Activated CD4-positive, alpha-beta T cell treated with anti-CD3 and anti-CD28 coated beads, Interleukin-2, Interleukin-6, amounts not matched to agents 100 ng/mL and 50 ng/mL, durations not matched to agents 16 hours and 8 hours (primary cell): ENCODE results near the gene SART1.

ENCODE experiments used
- DNase-seq: peaks from one replicate; pipeline ENCODE4 v3.0.0-alpha.2; 2020

Gene SART1, protein sequence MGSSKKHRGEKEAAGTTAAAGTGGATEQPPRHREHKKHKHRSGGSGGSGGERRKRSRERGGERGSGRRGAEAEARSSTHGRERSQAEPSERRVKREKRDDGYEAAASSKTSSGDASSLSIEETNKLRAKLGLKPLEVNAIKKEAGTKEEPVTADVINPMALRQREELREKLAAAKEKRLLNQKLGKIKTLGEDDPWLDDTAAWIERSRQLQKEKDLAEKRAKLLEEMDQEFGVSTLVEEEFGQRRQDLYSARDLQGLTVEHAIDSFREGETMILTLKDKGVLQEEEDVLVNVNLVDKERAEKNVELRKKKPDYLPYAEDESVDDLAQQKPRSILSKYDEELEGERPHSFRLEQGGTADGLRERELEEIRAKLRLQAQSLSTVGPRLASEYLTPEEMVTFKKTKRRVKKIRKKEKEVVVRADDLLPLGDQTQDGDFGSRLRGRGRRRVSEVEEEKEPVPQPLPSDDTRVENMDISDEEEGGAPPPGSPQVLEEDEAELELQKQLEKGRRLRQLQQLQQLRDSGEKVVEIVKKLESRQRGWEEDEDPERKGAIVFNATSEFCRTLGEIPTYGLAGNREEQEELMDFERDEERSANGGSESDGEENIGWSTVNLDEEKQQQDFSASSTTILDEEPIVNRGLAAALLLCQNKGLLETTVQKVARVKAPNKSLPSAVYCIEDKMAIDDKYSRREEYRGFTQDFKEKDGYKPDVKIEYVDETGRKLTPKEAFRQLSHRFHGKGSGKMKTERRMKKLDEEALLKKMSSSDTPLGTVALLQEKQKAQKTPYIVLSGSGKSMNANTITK

DNA sequence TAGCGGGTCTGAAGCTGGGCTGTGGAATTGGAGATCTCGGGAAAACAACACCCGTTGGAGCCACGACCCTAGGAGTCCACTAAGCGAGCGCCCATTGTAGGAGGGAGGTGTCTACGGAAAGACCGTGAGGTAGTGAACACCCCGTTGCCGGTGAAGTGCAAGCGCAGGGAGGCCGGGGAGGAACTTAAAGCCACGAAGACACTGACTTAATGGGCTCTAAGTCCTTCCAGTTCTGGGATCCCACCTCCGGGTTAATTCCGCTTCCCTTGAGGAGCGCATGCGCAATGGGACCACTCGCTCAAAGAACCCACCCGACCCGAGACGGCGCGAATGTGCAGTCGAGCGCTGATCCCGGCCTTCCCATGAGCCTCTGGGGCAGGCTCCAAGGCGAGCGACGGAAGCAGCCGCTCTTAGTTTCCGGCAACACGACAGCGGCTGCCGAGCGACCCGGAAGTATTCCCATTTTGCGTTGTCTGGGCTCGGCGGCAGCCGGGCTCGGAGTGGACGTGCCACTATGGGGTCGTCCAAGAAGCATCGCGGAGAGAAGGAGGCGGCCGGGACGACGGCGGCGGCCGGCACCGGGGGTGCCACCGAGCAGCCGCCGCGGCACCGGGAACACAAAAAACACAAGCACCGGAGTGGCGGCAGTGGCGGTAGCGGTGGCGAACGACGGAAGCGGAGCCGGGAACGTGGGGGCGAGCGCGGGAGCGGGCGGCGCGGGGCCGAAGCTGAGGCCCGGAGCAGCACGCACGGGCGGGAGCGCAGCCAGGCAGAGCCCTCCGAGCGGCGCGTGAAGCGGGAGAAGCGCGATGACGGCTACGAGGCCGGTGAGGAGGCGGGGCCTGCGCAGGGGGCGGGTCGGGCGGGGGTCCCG lies at the start of gene SART1:
TSS of gene SART1 (plus strand) at position 468 of the 874 bp plus-strand sequence. CDS start at position 515, 47 bp downstream.
- DNase-seq = peak; percentile 98

DNA sequence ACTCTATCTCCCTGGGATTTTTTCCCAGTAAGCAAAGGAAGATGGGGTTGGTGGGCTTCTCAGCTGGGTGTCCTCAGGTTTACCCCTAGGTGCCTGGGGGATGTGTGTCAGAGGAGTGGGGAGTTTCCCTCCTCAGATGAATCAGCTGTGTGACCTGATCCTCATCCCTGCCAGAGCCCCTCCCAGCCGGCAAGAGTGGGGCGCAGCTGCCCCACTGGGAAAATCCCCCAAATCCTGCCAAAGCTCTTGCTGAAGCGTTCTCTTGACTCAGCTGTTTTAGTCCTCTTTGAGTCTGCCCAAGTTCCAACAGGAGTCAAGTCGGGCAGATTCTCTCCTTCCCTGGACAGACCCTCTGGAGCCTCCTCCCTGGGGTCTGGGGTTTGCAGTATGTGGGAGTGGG lies 48.7 kb upstream of the SART1 start:
- no peak for DNase-seq

DNA sequence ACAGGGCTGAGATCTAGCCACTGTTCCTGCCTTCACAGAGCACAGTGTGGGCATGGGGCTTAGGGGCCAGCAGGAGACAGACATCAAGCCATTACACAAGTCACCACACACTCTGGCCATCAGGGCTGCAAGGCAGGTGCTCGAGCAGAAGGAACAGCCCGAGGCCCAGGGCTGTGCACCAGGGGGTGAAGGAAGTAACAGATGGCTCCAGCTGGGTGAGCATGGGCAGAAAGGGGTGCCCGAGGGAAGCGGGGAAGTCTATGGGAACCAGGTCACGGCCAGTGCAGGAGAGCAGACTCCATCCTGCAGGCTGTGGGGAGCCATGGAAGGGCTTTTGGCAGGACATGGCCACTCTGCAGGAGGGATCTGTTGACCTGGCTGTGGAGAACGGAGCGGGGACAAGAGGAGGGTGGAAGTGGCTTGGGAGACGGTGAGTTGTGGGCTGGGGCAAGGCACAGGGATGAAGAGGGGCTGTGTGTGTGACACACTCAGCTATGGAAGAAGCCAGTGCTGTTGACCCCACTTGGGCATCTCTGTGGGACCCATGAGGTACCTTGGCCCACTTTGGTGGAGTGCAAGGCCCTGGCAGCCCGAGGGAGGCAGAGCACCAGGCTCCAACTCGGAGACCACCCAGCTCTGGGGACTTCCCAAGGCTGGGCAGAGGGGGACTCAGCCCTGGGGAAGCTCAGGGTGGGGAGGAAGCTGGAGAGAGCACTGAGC lies 46.3 kb upstream of the SART1 start:
- no peak for DNase-seq

DNA sequence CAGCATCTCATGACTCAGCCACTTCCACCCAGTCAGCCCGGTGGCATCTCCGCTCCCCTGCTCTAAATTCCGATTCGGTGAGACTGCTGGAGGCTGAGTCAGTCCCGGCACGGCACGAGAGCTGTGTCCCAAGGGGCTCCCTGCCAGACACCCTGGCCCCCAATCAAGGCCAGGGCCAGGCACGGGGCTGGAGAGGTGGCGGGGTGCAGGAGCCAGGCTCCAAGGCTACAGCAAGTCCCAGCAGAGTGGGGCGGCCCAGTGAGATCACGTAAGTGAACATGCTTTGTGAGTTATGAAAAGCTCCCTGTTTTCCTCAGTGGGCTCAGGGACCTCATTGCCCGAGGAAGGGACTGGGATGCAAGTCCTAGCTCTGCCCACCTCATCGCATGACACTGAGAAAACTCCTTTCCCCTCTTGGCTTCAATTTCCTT lies 45.7 kb upstream of the SART1 start:
- no peak for DNase-seq

DNA sequence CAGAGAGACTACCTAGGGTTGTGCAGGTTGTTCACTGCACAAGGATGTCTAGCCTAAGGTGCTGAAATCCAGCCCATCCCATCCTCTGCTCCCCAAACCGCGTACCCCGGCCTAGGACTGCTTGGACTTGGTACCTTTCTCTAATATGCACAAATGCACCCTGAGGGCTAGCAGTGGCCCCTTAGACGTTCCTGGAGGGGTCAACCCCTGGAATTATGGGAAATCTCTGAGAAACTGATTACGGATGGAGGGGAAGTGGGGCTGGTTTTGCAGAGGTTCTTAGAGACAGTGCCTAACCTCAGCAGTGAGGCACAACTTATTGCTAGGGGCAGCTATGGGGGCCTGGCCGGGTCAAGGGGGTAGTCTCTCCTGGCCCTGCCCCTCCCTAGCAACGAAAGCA lies 45.1 kb upstream of the SART1 start:
- no peak for DNase-seq

DNA sequence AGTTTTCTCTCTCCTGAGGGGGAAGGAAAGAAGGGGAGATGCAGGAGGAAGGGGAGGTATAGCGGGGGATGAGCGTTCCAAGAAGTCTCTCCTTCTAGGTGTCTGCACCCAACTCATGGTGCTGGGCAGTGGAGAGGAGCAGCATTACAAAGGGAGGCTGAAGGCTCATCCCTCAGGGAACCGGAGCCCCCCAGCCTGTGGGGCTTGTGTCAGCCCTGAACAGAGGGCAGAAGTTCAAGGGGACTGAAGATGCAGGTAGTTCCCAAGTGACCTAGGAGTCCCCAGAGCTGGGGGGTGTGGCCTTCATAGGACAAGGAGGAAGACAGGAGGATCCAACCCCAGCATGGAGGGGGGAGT lies 44.5 kb upstream of the SART1 start:
- no peak for DNase-seq

DNA sequence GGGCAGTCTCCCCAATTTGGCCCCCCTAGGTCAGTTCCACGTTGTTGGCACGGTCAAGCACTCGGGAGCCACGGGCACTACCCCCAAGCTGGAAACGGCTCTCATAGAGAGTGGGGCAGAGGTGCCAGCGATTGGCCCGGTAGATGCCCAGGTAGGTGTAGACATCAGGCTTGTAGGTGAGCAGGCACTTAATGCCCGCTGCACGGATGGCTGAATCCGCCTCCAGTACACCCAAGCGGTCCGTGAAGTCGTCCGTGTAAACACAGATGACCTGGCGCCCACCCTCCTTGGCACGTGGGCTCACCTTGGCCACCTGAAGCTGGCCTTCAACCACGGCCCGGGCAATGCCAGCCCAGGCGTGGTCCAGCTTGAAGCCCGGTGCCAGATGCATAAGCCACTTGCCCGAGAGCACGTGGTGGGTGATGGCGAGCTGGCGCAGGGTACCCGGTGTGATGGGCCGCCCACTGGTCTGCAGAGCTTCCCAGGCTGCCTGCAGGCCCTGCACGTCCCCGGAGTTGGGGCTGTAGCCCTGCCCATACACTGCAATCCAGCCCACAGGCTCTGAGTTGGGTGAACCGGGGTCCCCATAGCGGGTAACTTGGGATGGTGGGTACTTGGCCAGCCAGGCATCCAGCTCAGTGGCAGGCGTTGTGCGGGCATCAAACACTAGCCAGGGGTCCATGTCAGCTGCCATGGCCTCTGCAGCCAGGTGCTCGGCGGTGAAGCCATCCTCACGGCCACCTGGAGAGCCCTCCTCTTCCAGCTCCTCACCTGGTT lies 43.9 kb upstream of the SART1 start:
- DNase-seq = no peak

DNA sequence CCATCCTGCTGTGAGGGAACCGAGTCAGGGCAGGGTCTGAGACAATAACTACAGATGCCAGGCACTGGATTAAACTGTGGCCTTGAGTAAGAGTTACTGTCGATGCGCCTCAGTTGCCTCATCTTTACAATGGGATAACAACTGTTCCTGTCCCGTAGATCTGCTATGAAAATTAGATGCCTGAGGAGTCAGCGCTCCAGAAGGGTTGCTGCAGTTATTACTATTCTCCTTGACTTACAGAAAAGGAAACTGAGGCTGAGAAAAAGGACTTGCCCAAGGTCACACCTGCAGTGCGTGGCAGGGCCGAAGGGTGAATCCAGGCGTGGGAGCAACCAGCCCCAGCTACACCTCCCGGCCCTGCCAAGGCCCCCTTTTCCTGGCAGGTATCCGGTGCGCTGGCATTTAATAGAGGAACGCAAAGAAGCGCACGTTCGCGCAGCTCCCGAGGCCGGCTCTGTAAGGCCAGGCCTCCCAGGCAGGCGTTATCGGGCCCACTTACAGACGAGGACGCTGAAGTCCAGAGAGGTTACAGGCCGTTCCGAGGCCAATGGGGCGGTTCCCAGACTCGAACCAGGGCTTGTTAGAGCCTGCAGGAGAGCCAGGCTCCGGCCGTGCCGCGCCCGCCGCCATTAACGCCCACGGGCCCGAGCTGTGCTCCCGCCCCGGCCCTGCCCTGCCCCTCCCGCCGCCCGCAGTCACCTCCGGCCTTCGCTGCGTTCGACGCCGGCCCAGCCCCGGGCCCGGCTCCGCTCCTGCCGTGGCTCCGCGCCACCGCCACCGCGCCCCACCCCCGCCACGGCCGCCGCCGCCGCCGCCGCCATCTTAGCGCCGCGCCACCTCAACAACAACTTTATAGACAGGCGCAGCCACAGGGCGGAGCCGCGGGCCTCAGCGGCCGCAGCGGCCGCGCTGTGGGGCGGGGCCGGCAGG lies 43.1 kb upstream of the SART1 start, which contains the start of gene C11orf68:
TSS of gene C11orf68 (minus strand) at position 852 of the 930 bp plus-strand sequence. CDS start at position 821, 31 bp downstream.
- no peak for DNase-seq

DNA sequence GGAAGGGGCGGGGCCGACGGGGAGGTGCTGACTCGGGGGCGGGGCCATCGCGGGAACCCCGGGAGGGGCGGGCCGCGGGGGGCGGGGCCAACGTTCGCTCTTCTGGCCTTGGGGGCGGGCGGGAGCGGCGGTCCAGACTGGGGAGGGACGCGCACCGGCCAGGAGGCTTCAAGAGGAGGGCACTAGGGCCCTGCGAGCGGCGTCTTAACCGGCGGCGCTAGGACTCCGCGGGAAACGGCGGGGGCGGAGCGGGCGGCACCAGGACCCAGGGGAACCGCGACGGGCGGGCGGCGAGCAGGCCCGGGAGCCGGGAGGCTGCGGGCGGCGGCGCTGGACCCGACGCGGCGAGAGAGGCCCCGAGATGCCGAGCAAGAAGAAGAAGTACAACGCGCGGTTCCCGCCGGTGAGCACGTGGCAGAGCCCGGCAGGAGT lies 42.4 kb upstream of the SART1 start, which contains the start of gene DRAP1:
TSS of gene DRAP1 (plus strand) at position 286 of the 432 bp plus-strand sequence. CDS start at position 362, 76 bp downstream.
- DNase-seq = peak; percentile 99

DNA sequence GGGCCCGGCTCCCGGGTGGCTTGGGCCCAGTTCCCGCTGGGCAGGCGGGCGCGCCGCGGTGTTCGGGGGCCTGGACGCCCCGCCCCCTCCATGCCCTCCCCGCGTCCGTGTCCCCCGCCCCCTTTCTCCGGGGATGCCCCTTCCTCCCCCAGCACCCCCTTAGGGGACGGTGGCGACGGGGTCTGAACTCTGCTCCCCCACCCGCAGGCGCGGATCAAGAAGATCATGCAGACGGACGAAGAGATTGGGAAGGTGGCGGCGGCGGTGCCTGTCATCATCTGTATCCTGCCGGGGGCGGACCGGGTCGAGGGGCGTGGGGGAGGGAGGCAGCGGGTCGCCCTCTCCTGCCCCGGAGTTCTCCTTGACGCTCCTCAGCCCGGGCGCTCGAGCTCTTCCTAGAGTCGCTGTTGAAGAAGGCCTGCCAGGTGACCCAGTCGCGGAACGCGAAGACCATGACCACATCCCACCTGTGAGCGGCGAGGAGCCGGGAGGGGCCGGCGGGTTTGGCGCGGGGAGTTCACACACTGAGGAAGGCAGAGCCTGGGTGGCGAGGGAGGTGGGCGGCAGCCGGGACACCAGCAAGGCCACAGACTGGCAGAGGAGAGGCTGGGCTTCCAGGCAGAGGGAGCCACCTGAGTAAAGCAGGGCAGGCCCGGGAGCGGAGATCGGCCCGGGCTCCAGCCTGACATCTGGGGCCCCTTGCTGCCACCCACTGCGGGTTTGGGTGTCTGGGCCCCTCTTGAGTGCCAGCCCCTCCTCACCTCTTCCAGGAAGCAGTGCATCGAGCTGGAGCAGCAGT lies 41.8 kb upstream of the SART1 start:
- DNase-seq = no peak

DNA sequence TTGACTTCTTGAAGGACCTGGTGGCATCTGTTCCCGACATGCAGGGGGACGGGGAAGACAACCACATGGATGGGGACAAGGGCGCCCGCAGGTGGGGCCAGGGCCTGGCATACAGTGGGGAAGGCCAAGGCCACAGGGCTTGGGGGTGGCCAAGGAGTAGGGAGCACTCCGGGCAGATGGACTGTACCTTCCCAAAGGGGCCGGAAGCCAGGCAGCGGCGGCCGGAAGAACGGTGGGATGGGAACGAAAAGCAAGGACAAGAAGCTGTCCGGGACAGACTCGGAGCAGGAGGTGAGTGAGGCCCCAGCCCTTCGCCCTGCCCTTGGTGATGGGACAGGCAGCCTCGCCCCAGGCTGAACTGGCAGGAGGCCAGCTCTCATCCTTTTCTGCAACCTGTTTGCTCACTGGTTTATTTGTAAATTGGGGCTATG lies 41.1 kb upstream of the SART1 start:
- no peak for DNase-seq

DNA sequence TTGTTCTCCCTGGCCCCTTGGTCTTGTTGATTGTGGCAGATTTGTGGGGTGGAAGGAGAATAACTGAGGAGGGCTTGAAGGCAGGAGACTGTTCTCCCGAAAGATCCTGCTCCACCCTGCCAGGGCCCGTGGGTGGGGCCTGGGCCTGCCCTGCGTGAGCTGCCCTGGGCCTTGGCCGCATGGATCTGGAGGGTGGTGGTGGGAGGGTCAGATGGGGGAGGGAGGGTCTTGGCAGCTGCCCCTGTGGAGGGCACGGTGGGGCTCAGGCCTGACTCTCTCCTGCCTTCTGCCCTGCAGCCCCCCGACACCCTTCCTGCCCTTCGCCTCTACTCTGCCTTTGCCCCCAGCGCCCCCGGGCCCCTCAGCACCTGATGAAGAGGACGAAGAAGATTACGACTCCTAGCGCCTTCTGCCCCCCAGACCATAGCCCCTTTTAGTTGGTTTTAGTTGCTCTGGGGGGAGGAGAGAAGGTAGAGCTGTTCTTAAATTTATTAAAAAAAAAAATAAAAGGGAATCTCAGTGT lies 40.4 kb upstream of the SART1 start:
- DNase-seq = no peak

DNA sequence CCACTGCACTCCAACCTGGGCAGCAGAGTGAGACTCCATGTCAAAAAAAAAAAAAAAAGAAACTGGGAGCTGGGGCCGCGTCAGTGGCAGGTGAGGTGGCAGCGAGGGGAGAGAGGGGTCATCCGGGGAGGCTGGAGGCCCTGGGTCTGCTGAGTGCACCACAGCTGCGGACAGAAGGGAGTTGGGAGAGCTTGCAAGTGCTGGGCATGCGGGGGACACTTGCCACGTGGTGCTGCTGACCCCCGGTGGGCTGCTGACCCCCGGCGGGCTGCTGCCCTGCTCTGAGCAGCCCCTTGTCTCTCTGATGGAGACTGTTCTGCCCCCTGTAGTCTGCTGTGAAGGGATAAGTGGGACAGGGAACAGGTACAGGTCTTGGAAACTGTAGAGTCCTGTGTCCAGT lies 39.7 kb upstream of the SART1 start:
- DNase-seq = no peak

DNA sequence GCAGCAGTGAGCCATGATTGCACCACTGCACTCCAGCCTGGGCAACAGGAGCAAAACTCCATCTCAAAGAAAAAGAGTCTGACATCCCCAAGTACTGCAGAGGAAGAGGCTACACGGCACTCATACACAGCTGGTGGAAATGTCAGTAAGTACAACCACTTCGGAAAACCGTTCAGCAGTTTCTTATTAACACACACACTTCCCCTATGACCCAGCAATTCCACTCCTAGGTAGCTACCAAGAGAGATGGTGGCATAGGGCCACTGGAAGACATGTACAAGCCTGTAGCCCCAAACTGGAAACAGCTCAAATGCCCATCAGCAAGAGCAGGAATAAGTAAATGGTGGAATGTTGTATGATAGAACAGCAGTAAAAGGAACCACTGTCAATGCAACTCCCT lies 39.0 kb upstream of the SART1 start:
- no peak for DNase-seq

DNA sequence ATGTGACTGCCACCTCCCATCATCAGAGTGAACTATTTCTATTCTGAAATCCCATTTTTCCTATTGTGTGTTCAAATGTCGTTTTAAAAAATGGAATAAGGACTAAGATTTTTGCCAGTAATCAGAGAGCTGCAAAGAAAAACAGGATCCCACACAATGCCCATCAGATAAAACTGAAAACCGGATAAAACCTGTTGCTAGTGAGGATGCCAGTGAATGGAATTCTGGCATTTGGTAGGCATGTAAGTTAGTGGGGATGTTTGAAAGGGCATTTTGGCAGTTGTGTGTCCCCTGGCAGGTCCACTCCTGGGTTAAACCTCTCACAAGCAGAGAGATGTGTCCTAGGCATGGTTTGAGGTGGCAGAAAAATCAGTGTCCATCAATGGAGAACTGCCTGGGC lies 36.1 kb upstream of the SART1 start:
- DNase-seq = no peak

DNA sequence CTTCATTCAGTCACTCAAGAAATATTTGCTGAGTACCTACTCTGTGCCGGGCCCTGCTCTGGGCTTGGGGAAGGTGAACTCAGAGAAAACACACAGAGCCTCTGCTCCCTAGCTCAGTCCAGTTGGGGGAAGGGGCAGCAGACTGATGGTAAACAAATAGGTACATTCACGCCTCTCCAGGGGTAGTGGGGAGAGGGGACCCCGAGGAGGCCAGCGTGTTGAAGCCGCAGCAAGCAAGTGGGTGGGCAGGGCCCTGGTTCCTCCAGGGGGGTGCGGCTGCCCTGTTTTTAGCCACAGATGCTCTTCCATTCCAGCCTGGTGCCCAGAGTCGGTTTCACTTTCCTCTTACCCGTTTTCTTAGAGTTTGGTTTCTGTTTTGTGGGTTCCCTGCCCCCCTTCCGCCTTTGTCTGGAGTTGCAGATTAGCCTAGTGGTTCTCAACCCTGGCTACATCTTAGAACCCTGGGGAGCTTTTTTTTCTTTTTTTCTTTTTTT lies 33.6 kb upstream of the SART1 start:
- peak; percentile 89 for DNase-seq

DNA sequence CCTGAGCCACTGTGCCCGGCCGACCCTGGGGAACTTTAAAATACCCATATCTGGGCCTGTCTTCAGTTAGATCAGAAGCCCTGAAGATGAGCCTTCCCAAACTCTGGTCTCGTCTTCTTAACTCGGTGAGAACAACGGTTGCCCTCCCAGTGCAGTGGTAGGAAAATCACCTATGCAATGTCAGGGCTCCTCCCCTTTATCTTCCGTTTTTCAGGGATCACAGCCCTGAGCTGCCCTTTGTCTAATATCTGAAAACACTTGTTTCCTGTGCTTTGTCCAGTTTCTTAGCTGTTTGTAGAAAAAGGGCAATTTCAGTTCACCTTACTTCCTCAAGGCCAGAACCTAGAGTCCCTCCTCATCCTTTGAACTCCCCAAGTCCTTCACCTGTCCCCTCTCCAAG lies 32.9 kb upstream of the SART1 start:
- peak; percentile 12 for DNase-seq

DNA sequence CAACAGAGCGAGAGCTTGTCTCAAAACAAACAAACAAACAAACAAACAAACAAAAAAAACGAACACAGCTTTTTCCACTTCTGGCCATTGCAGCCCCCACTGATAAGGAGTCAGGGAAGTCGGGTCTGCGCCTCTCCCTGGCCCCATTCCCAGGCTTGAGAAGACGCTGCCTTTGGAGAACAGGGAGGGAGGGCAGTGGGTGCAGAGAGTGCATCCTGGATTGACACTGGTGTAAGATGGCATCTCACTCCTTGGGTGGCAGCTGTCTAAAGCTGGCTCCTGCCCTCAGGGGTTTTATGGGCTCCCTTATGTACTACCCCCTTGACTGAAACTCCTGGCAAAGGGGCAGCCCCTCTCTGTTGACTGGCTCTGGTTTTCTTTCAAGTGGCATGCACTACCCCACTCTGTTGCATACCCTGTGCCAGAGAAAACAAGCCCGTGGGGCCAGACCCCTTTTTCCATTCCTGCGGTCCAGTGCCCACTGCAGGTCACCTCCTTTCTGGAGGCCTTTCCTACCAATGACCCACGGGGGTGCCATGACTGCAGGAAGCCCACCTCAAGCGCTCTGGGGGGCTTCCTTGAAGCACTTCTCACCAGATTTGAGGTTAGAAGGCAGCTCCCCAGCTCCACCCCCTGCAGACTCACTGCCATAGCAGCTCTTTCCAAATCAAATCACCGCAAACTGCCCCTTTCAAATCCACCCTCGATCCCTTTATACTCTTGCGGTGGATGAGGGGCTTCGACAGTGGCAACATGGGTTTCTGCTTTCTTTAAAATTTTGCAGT lies 29.6 kb upstream of the SART1 start:
- no peak for DNase-seq
